LNCaP clone FGC (cell line): ENCODE measurements around the gene ZNF710.
A peak's percentile ranks its signal among the peaks of the same experiment; 100 is the strongest.
"Not testable (repeated sequence)": the region's sequence is repeated elsewhere in the genome, so short reads cannot be mapped to it uniquely, and the experiment has no call there.

Experiments used
- DNase-seq: peaks from one replicate; pipeline ENCODE4 v3.0.0-alpha.2; 2011; ENCODE audit warnings: low read depth
- H3K4me3 ChIP-seq: 2 replicates; pipeline ENCODE4 v1.5.1; 2011; ENCODE audit warnings: mild to moderate bottlenecking, low read depth, low read length, control low read depth
- TF ChIP-seq, protein P1 (sequence below): IDR thresholded peaks from 2 replicates; pipeline ENCODE4 v1.5.1; 2012; ENCODE audit warnings: mild to moderate bottlenecking; ENCODE audit not compliant: control insufficient read depth, insufficient read depth; ENCODE audit errors: extremely low read depth

The ZNF710 gene

DNA sequence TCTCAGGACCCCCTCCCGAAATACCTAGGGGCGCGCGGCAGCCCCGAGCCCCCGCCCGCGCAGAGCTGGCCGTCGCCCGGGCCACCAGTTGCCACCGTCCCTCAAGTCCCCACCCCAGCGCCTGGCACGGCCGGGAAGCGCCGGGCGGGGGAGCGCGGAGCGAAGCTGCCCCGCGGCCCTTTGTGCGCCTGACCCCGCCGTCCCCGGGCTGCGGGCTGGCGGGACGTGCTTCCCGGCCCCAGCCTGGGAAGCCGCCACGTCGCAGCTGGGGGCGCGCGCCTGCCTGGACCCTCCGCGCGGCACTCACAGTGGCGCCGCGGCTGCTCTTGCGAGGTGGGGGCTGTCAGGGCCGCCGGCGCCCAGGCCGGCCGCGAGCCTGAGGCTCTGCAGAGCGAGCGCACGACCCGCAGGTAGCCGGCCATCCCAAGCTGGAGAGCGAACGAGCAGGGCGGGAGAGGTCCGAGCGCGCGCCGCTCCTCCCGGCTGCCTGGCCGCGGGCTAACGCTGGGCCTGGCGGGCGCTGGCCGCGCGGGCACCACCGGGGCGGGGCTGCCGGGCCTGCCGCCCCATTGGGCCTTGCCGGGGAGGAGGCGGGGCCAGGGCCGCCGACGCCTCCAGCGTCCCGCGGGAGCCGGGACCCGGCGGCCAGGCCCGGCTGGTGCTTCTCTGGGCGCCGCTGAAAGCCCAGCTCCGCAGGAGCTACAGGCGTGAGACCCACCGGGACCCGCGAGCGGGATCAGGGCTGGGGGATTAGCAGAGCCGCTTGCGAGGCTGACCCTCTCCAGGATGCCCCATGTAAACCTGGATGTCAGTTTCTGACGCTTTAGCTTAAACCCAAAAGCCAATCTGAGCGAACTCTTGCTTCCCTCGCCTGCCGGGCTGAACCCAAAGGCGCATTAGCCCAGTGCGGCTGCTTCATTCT lies 101.1 kb downstream of the ZNF710 start, which contains the start of gene IDH2:
TSS of gene IDH2 (minus strand) at position 500 of the 922 bp plus-strand sequence. CDS start at position 422, 78 bp downstream.
- DNase-seq: no peak
- peak within 1 kb of the TSS; percentile 73 for H3K4me3 ChIP-seq
- TF ChIP-seq, protein P1, sequence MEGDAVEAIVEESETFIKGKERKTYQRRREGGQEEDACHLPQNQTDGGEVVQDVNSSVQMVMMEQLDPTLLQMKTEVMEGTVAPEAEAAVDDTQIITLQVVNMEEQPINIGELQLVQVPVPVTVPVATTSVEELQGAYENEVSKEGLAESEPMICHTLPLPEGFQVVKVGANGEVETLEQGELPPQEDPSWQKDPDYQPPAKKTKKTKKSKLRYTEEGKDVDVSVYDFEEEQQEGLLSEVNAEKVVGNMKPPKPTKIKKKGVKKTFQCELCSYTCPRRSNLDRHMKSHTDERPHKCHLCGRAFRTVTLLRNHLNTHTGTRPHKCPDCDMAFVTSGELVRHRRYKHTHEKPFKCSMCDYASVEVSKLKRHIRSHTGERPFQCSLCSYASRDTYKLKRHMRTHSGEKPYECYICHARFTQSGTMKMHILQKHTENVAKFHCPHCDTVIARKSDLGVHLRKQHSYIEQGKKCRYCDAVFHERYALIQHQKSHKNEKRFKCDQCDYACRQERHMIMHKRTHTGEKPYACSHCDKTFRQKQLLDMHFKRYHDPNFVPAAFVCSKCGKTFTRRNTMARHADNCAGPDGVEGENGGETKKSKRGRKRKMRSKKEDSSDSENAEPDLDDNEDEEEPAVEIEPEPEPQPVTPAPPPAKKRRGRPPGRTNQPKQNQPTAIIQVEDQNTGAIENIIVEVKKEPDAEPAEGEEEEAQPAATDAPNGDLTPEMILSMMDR: no peak

DNA sequence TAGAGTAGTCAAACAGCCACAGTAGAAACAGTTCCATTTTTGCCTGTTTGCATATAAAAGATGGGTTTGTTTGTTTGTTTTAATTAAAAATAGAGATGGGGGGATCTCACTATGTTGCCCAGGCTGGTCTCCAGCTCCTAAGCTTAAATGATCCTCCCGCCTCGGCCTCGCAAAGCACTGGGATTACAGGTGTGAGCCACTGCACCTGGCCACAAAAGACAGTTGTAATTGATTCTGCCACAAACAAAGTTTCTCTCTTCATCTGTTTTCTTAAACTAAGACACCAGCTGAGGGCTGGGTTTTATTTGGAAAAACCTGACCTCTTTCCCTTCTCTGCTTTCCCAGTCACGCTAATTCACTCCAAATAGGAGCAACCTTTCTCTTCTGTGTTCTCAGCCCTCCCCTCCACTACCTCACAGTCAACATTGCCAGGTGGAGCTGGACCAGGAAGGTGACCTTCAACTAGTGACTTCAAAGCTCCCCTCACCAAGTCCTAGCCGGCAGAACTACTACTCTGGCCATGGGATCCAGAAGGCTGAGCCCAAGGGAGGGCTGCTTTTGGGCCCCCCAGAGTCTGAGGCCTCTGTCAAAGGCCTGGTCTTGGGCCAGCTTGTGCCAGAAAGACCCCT lies 102.7 kb downstream of the ZNF710 start:
- no peak for DNase-seq
- TF ChIP-seq, protein P1: no peak
- no peak overlapping the region for H3K4me3 ChIP-seq

DNA sequence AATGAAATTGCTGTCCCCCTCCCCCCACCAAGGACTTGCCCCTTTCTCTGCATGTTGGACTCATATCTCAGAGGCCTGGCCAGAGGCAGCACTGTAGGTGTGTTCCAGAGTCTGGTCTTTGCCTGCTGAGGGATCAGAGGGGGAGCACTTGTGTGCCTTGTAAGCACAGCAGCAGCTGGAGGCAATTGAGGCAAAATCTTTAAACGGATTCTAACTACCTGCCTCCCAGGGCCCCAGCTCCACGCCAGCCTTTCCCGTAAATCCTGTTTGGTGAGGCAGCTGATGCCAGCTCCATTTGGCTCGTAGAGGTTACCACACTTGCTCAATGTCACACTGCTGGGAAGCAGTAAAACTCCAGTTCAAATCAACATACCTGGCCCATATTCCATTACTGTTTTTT lies 103.4 kb downstream of the ZNF710 start:
- no peak for DNase-seq
- TF ChIP-seq, protein P1: no peak
- no peak overlapping the region for H3K4me3 ChIP-seq

DNA sequence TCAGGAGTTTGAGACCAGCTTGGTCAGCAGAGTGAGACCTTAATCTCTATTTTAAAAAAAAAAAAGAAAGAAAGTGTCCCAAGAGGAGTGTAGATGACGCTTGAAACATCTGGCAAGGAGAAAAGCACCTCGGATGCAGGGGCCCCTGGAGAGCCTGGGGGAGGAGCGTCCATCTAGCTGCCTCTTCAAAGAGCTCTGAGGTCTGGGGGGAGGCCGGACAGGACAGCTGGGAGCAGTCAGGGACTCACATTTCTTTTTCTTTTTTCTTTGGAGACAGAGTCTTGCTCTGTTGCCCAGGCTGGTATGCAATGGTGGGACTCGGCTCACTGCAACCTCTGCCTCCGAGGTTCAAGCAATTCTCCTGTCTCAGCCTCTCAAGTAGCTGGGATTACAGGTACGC lies 104.4 kb downstream of the ZNF710 start:
- no peak for DNase-seq
- TF ChIP-seq, protein P1: no peak
- no peak overlapping the region for H3K4me3 ChIP-seq

DNA sequence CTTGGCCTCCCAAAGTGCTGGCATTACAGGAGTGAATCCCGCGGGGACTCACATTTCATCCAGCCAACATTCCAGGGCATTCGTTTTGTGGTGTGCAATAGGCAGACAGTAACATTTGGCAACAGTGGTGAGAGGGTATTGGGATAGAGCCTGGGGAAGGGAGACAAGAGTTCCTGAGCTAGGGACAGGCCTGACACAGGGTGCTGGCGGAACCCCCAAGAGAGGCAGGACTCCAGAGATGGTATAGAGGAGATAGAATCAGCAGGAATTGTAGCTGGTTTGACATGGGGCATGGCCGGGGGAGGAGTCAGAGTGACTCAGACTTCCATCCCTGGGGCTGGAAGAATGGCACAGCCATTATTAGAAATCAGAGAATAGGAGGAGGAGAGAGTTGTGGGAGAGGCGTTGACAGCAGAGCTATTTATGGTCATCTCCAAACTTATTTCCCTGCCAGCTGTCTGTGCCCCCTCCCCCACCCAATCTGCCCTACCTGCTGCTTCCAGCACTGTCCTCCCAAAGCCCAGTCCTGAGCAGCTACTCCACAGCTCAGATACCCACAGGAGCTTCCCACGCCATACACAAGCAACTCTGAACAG lies 105.5 kb downstream of the ZNF710 start:
- DNase-seq: no peak
- TF ChIP-seq, protein P1: no peak
- no peak overlapping the region for H3K4me3 ChIP-seq

DNA sequence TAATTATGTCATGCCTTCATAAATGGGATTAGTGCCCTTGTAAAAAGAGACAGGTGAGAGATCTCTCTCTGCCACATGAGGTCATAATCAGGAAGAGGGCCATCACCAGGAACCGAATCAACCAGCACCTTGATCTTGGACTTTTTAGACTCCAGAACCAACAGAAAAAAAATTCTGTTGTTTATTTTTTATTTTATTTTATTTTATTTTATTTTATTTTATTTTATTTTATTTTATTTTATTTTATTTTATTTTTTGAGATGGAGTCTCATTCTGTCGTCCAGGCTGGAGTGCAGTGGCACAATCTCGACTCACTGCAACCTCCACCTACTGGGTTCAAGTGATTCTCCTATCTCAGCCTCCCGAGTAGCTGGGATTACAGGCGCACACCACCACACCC lies 106.9 kb downstream of the ZNF710 start:
- not testable (repeated sequence) for DNase-seq, H3K4me3 ChIP-seq

DNA sequence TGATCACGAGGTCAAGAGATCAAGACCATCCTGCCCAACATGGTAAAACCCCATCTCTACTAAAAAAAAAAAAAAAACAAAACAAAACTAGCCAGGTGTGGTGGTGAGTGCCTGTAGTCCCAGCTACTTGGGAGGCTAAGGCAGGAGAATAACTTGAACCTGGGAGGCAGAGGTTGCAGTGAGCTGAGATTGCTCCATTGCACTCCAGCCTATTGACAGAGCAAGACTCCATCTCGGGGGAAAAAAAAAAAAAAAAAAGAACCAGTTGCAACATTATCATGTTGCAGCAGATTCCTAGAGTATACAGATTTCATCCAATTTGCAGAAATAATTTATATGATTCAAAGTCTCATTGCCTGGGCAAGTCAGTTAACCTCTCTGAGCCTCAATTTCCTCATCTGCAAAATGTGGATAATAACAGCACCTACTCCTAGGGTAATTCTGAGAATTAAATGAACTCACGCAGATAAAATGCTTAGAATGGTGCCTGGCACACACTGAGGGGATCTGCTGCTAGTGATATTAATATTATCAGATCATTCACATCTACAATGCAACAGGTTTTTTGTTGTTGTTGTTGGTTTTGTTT lies 108.1 kb downstream of the ZNF710 start:
- not testable (repeated sequence) for H3K4me3 ChIP-seq, DNase-seq
